Endothelial cell of umbilical vein (primary cell): Measurements from ENCODE around the gene TRMT1. TPM values are rescaled to one million over a fixed set of nuclear protein-coding genes. Genes with fewer than 3 reads are reported as not detected.

Experiments
- BruUV-seq: library from RNA; stranded (reverse); fragments of 400-500 nt; replicated peaks from 2 replicates; lab custom pipeline; 2021; lab: Mats Ljungman, UMichigan
- CTCF ChIA-PET: fragments of 300-600, 350-600 bp; sonication (Branson Sonifier 250); formaldehyde crosslinking; loops from one replicate; lab custom pipeline; 2021; ENCODE audit warnings: antibody characterized with exemption, inconsistent platforms; lab: Charles Lee
- POLR2A ChIA-PET: fragments of 300-600, 350-600 bp; sonication (Branson Sonifier 250); formaldehyde crosslinking; loops from one replicate; lab custom pipeline; 2021; ENCODE audit warnings: antibody characterized with exemption, inconsistent platforms; lab: Charles Lee
- DNase-seq: peaks from one replicate; pipeline ENCODE4 v3.0.0-alpha.2; 2011; ENCODE audit warnings: low read depth, low spot score
- FAIRE-seq: peaks from 2 replicates; lab custom pipeline; 2011; peaks lifted over from hg19 to GRCh38; lab: Jason Lieb, UNC
- H2AFZ ChIP-seq: 2 replicates; pipeline ENCODE4 v1.6.0; 2012; ENCODE audit warnings: low read depth, low read length, control low read depth, inconsistent platforms
- H3K27ac ChIP-seq: 2 replicates; pipeline ENCODE4 v1.5.1; 2011; ENCODE audit warnings: low read depth, mild to moderate bottlenecking, control low read depth, low read length, moderate library complexity; ENCODE audit not compliant: insufficient read depth
- H3K27me3 ChIP-seq, 2 experiments: 2 replicates each; pipeline versions ENCODE4 v1.6.0 to v1.6.1; 2011; ENCODE audit warnings: low read length in 2 of 2, mixed read lengths in 1 of 2; ENCODE audit not compliant: control insufficient read depth in 2 of 2, insufficient read depth in 2 of 2
- H3K36me3 ChIP-seq, 2 experiments: 2 replicates in 1 of 2; 3 replicates in 1 of 2; pipeline ENCODE4 v1.5.1; 2011; ENCODE audit warnings: low read length in 2 of 2, mild to moderate bottlenecking in 1 of 2, moderate library complexity in 1 of 2; ENCODE audit not compliant: control insufficient read depth in 2 of 2, insufficient read depth in 2 of 2; ENCODE audit errors: extremely low read depth in 1 of 2
- H3K4me1 ChIP-seq: 3 replicates; pipeline ENCODE4 v1.5.1; 2011; ENCODE audit warnings: mild to moderate bottlenecking, low read length; ENCODE audit not compliant: control insufficient read depth, insufficient read depth; ENCODE audit errors: extremely low read depth
- H3K4me2 ChIP-seq: 2 replicates; pipeline ENCODE4 v1.6.1; 2011; ENCODE audit warnings: low read length, control low read depth, mixed read lengths; ENCODE audit not compliant: insufficient read depth
- H3K4me3 ChIP-seq, 3 experiments: fragments of 200-600 bp in 1 of 3; sonication (generic), shearing (Covaris generic) in 1 of 3; replicated peaks in 1 of 3; 2 replicates each; pipeline ENCODE4 v1.5.1; 2011 to 2016; ENCODE audit warnings: control low read depth in 3 of 3, low read length in 3 of 3, mild to moderate bottlenecking in 2 of 3, inconsistent platforms in 1 of 3, low read depth in 1 of 3, moderate library complexity in 1 of 3; ENCODE audit not compliant: insufficient read depth in 1 of 3
- H3K79me2 ChIP-seq: 2 replicates; pipeline ENCODE4 v1.6.0; 2012; ENCODE audit warnings: low read length, inconsistent platforms; ENCODE audit not compliant: control insufficient read depth, insufficient read depth
- H3K9ac ChIP-seq: replicated peaks from 2 replicates; pipeline ENCODE3; 2011; ENCODE audit warnings: low read length, control low read depth; ENCODE audit not compliant: insufficient read depth; ENCODE audit errors: extremely low read depth
- H3K9me1 ChIP-seq: replicated peaks from 3 replicates; pipeline ENCODE4 v1.6.0; 2011; ENCODE audit warnings: mild to moderate bottlenecking, low read length; ENCODE audit not compliant: control insufficient read depth, insufficient read depth; ENCODE audit errors: extremely low read depth
- H3K9me3 ChIP-seq: replicated peaks from 2 replicates; pipeline ENCODE4 v1.5.1; 2012; ENCODE audit warnings: low read length, inconsistent platforms; ENCODE audit not compliant: control insufficient read depth, insufficient read depth
- H4K20me1 ChIP-seq: replicated peaks from 2 replicates; pipeline ENCODE3; 2011; ENCODE audit warnings: mild to moderate bottlenecking, low read length; ENCODE audit not compliant: control insufficient read depth, insufficient read depth; ENCODE audit errors: extremely low read depth
- EZH2 ChIP-seq: IDR thresholded peaks from 2 replicates; pipeline ENCODE4 v1.6.1; 2012; ENCODE audit warnings: borderline replicate concordance, low read depth, mild to moderate bottlenecking, moderate library complexity, low read length, inconsistent platforms; ENCODE audit not compliant: severe bottlenecking
- FOS ChIP-seq: IDR thresholded peaks from 2 replicates; pipeline ENCODE4 v1.6.1; 2011; ENCODE audit warnings: mild to moderate bottlenecking, low read length, moderate library complexity, borderline replicate concordance; ENCODE audit not compliant: insufficient read depth
- GATA2 ChIP-seq: IDR thresholded peaks from 2 replicates; pipeline ENCODE4 v1.7.0; 2011; ENCODE audit warnings: low read depth, mild to moderate bottlenecking, moderate library complexity, mixed read lengths, low read length; ENCODE audit not compliant: insufficient read length, insufficient read depth
- JUN ChIP-seq: IDR thresholded peaks from 2 replicates; pipeline ENCODE4 v1.6.1; 2011; ENCODE audit warnings: borderline replicate concordance, low read depth; ENCODE audit not compliant: insufficient read length, insufficient read depth
- MYC ChIP-seq: IDR thresholded peaks from one replicate; pipeline ENCODE4 v1.6.1; 2011; ENCODE audit warnings: mild to moderate bottlenecking, low read depth, low read length
- POLR2A ChIP-seq: IDR thresholded peaks from 2 replicates; pipeline ENCODE4 v1.6.1; 2012; ENCODE audit warnings: low read depth, mild to moderate bottlenecking, control low read depth, low read length
- POLR2AphosphoS5 ChIP-seq: IDR thresholded peaks from 2 replicates; pipeline ENCODE4 v1.6.1; 2012; ENCODE audit warnings: low read depth, mild to moderate bottlenecking, control low read depth, low read length, moderate library complexity; ENCODE audit not compliant: insufficient read depth
- dilution Hi-C: fragments of 300-500 bp; cut with MboI; formaldehyde crosslinking; loops from one replicate; pipeline ENCODE4 v1.15.0; 2019; ENCODE audit warnings: low sequenced_read_pairs; ENCODE audit not compliant: extremely low pct_ligation_motif_present
- intact Hi-C: fragments of 100-400 bp; cut with micrococcal nuclease; formaldehyde crosslinking; loops from one replicate; pipeline ENCODE4 v1.10.0; 2022
- polyA plus RNA-seq, 4 experiments: library from polyadenylated mRNA; depleted of rRNA in 3 of 4; stranded (reverse) in 3 of 4; unstranded in 1 of 4; fragments of >200 nt; gene quantifications; 2 replicates each; pipeline versions ENCODE4 v1.2.1 to v1.2.3, GENCODE V29; 2011 to 2012; ENCODE audit warnings: missing spikeins in 1 of 4
- total RNA-seq: library from RNA; stranded (reverse); gene quantifications from 2 replicates; pipeline ENCODE4 v1.2.3, GENCODE V29; 2021
- TF ChIP-seq, protein P1 (sequence below), 2 donors: IDR thresholded peaks; 1 replicate in 1 of 2; 2 replicates in 1 of 2; pipeline ENCODE4 v1.5.1; 2011; ENCODE audit warnings: low read length in 2 of 2, mild to moderate bottlenecking in 2 of 2, moderate library complexity in 2 of 2, control low read depth in 1 of 2, inconsistent platforms in 1 of 2, low read depth in 1 of 2; ENCODE audit not compliant: insufficient read depth in 1 of 2; ENCODE audit errors: extremely low read depth in 1 of 2
- TF ChIP-seq, protein P2 (sequence below): IDR thresholded peaks from 2 replicates; pipeline ENCODE4 v1.6.1; 2011; ENCODE audit not compliant: insufficient read depth, insufficient read length

TRMT1 gene
- total and polyA plus RNA-seq, 2 donors (not counting 3 experiments of a cell fraction or from before 2014, with no cell fraction given) = 46.3 to 53.0 TPM

DNA sequence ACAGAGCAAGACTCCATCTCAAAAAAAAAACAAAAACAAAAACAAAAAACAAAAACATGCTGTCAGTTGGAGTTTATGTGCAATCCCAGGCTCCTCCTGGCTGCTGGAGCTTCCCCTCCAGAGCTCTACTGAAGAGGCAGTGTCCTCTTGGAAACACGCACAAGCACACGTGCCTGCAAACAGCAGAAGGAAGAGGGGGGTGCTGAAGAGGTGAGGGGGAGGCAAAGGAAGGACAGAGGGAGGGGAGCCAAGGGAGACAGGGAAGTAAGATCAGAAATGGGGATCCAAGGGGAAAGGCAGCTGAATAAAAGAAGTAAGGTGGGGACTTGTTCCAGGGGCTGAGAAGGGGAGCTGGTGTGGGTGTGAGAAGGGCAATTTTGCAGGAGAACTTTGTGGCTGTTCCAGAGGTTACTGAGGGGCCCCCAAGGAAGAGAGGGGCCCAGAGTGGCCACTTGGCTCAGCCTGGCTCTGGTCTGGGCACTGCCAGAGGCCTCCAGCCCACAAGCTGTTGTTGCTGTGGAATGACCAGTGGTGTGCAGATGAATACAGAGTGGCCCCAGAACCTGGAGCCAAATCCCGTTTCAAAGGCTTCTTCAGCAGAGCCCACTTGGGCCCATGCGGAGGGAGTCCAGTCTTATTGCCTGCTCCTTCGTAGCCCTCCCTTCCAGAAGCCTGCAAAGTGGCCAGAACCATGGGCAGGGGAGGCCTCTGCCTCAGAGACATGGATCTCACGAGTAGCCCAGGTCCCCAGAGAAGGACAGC is 48.3 kb downstream of the TRMT1 start:
- H3K4me2 ChIP-seq = no peak overlapping the region
- dilution Hi-C loops (no loop called here), intact Hi-C loops (no loop called here)
- no peaks in the 10 kb centered on the region for H3K4me1 ChIP-seq
- H3K79me2 ChIP-seq = no peaks in the 10 kb centered on the region
- no peak overlapping the region for H2AFZ ChIP-seq
- no peaks in the 10 kb centered on the region for H3K27me3 ChIP-seq
- POLR2A ChIA-PET = no interaction called here
- FAIRE-seq = no peak
- TF ChIP-seq, protein P1, sequence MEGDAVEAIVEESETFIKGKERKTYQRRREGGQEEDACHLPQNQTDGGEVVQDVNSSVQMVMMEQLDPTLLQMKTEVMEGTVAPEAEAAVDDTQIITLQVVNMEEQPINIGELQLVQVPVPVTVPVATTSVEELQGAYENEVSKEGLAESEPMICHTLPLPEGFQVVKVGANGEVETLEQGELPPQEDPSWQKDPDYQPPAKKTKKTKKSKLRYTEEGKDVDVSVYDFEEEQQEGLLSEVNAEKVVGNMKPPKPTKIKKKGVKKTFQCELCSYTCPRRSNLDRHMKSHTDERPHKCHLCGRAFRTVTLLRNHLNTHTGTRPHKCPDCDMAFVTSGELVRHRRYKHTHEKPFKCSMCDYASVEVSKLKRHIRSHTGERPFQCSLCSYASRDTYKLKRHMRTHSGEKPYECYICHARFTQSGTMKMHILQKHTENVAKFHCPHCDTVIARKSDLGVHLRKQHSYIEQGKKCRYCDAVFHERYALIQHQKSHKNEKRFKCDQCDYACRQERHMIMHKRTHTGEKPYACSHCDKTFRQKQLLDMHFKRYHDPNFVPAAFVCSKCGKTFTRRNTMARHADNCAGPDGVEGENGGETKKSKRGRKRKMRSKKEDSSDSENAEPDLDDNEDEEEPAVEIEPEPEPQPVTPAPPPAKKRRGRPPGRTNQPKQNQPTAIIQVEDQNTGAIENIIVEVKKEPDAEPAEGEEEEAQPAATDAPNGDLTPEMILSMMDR (IDR thresholded peaks at IDR 0.05; ENCODE audit: extremely low read depth in 1 of 2, insufficient read depth in 1 of 2, low read depth in 1 of 2, low read length in 2 of 2) = no peak
- TF ChIP-seq, protein P2, sequence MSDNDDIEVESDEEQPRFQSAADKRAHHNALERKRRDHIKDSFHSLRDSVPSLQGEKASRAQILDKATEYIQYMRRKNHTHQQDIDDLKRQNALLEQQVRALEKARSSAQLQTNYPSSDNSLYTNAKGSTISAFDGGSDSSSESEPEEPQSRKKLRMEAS = no peak
- TF ChIP-seq GATA2 = no peak
- TF ChIP-seq POLR2A = no peak
- no peak for TF ChIP-seq JUN
- TF ChIP-seq FOS = no peak
- no peak for TF ChIP-seq MYC
- TF ChIP-seq POLR2AphosphoS5 = no peak
- TF ChIP-seq EZH2 = no peak
- no peak overlapping the region for H3K4me3 ChIP-seq
- CTCF ChIA-PET = interaction anchor here (0.6 to 6.2 kb wide), 8 partner anchors 14 to 91 kb away, joined by 3 to 32 read pairs (median 4); no protein-coding TSS in a partner anchor
- no peaks in the 10 kb centered on the region for H3K9me3 ChIP-seq
- H3K36me3 ChIP-seq = no peaks in the 10 kb centered on the region
- H3K9ac ChIP-seq = no peak overlapping the region
- no peaks in the 10 kb centered on the region for H4K20me1 ChIP-seq
- H3K27ac ChIP-seq = no peak overlapping the region
- DNase-seq = no peak
- H3K9me1 ChIP-seq = no peaks in the 10 kb centered on the region
- no TSS peak for BruUV-seq
